Activated CD8-positive, alpha-beta memory T cell treated with anti-CD3 and anti-CD28 coated beads, Interleukin-2, amount 50 U/mL, for 24 hours (primary cell): Measurements from ENCODE around the gene PNPLA6.
A peak's percentile ranks its signal among the peaks of the same experiment; 100 is the strongest.
"Not testable (repeated sequence)": the region's sequence is repeated elsewhere in the genome, so short reads cannot be mapped to it uniquely, and the experiment has no call there.

ENCODE experiments used
- DNase-seq: peaks from one replicate; pipeline ENCODE4 v3.0.0-alpha.2; 2020; ENCODE audit errors: extremely low read depth

The PNPLA6 gene

DNA sequence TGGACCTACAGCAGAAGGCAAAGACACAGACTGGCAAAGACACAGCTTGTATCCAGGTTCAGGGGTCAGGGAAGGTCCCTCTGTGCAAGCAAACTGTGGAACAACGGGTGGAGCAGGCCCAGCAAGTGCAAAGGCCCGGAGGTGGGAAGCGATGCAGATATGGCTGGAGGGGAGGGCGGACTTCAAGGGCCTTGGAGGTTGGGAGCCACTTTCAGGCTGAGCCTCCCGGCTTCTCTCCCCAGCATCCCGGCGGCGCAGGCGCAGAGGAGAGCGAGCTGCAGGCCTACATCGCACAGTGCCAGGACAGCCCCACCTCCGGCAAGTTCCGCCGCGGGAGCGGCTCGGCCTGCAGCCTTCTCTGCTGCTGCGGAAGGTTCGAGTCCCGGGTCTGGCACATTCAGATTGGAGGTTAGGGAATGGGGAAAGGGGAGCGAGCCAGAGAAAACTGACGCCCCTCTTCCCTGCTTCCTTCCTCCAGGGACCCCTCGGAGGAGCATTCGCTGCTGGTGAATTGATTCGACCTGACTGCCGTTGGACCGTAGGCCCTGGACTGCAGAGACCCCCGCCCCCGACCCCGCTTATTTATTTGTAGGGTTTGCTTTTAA is 2.1 kb upstream of the PNPLA6 start:
- DNase-seq, result no peak

DNA sequence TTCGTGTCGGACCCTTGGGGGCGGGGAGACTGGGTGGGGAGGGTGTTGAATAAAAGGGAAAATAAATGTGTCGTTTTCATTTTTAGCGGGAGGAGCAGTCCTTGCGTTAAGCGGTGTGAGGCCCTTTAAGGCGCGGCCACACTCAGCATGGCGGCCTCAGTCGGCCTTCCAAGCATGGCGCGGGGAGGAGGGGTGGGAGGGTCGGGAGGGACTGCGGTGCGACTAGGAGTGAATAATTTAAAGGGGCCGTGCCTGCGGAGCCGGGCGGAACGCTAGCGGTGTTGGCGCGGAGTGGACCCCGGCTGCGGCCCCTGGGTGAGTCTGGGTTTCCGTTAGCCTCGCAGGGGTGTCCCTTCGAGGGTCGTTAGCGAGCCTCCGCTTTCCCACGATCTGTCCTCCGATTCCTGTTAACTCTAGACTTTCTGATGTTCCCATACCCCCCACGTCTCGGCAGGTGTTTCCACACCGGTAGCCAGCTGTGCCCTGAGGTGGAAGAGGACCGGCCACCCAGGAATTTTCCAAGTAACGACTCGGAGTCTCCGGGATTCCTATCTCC is 1.5 kb upstream of the PNPLA6 start:
- DNase-seq, result peak; percentile 61

- no peak for DNase-seq
Measured at GRCh38 chr19:7534531-7535046, 928 bp upstream of the PNPLA6 start.

DNA sequence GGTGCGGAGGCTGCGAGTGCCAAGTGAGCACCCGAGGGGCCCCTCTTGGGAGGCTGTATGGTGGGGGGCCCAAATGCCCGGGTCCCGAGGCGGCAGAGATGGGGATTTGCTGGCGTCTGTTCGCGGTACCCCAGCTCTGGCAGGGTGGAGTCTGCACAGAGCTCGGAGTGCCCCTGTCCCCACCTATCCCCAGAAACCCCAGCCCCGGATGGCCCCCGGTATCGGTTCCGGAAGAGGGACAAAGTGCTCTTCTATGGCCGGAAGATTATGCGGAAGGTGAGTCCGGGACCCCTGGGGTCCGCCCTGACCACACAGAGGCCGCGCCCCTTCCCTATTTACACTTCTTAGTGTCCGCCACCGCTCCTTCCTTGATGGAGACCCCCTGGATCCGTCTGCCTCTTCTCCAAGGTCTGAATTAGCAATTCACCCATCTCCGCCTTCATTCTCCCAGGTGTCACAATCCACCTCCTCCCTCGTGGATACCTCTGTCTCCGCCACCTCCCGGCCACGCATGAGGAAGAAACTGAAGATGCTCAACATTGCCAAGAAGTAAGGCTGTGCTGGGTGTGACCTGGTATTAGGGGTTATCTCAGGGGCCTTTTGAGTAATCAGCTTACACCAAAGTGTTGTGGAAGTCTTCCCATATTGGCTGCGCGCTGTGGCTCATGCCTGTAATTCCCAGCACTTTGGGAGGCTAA is 630 bp downstream of the PNPLA6 start:
- no peak for DNase-seq

GRCh38 chr19:7538990-7539389 is 3.5 kb downstream of the PNPLA6 start:
- not testable (repeated sequence) for DNase-seq

DNA sequence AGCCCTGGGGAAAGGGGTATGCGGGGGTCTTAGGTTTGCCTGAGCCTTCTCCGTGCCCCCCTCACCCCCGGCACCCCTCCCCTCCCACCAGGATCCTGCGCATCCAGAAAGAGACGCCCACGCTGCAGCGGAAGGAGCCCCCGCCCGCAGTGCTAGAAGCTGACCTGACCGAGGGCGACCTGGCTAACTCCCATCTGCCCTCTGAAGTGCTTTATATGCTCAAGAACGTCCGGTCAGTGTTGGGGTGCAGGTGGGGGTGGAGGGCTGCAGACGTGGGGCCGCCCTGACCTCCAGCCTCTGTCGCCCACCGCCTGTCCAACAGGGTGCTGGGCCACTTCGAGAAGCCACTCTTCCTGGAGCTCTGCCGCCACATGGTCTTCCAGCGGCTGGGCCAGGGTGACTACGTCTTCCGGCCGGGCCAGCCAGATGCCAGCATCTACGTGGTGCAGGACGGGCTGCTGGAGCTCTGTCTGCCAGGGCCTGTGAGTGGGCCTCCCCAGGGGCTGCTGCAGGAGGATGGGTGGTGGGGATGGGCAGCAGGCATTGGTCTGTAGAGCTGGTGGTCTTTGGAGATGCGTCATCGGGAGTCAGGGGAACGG is 4.4 kb downstream of the PNPLA6 start:
- DNase-seq, result no peak

GRCh38 chr19:7540761-7541474 is 5.4 kb downstream of the PNPLA6 start:
- DNase-seq, result no peak

- no peak for DNase-seq
Measured at GRCh38 chr19:7541475-7541824, 5.9 kb downstream of the PNPLA6 start.

DNA sequence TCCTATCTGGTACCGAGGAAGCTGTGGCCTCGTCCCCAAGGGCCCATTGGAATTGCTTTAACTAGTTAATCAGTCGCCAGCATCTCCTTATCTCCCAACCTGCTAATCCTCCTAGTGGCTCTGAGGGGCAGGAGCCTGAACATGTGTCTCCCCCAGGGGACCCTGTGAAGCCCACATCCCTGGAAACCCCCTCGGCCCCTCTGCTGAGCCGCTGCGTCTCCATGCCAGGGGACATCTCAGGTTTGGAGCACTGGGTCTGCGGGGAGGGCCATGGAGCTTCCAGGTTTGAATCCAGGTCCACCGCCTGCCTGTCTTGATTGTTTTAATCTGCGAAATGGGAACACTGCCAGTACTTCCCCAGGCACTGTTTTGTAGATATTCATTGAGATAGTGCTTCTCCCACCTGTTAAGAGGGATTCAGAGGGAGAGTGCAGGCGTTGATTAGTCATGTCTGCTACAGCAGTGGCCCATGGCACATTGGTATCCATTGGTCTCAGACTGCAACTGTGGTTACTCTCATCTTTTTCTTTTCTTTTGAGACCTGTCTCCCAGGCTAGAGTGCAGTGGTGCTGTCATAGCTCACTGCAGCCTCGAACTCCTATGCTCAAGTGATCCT is 6.4 kb downstream of the PNPLA6 start:
- DNase-seq, result no peak

DNA sequence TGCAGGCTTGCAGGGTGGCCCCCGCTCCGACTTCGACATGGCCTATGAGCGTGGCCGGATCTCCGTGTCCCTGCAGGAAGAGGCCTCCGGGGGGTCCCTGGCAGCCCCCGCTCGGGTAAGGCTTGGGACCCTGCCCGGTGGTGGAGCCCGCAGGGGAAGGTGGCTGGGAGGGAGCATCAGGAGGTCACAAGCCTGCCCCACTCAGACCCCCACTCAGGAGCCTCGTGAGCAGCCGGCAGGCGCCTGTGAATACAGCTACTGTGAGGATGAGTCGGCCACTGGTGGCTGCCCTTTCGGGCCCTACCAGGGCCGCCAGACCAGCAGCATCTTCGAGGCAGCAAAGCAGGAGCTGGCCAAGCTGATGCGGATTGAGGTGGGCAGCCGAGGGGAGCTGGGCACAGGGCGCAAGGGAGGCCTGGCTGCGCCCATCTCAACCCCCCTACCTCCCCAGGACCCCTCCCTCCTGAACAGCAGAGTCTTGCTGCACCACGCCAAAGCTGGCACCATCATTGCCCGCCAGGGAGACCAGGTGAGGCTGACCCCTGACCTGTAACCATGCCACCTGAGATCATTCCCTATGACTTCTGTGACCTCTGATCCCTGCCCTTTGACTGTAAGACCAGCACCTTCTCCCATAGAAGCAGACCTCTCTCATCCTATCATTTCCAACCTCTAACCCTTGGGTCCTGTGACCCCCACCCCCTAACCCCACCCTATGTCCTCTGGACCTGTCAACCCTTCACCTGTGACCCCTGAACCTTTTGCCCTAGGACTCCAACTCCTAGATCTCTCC is 7.2 kb downstream of the PNPLA6 start:
- DNase-seq, result no peak

DNA sequence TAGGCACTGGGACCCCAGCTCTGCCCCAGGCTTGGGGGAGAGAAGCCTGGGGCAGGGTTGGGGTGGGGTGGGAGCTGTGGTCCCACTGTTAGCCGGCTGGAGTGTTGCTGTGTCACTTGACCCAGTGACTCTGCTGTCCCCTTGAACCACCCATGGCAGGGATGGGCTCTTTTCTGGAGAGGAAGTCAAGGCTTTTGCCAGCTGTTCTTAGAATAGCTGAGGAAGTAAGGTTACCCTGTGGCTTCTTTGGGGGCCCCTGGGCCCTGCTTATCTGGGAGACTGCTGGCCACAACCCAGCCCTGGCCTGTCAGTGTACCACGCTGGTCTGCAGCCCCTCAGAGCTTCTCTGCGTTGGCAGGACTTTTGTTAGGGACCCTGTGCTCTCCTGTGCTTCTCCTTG is 9.1 kb downstream of the PNPLA6 start:
- DNase-seq, result no peak

DNA sequence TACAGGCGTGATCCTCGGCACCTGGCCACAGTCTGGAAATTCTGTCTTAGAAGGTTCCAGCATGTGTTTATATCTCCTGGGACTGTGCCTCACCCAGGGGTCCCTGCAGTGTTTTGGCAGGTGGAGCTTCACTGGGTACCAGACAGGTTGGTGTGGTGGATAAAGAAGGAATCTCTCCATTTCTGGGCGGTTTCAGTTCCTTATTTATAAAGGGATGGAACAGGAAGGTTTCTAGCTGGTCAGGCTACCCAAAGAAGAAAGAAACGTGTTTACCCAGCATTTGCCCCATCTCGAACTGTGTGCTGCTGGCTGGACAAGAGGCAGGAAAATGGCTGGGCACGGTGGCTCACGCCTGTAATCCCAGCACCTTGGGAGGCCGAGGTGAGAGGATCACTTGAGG is 9.8 kb downstream of the PNPLA6 start:
- DNase-seq, result no peak

DNA sequence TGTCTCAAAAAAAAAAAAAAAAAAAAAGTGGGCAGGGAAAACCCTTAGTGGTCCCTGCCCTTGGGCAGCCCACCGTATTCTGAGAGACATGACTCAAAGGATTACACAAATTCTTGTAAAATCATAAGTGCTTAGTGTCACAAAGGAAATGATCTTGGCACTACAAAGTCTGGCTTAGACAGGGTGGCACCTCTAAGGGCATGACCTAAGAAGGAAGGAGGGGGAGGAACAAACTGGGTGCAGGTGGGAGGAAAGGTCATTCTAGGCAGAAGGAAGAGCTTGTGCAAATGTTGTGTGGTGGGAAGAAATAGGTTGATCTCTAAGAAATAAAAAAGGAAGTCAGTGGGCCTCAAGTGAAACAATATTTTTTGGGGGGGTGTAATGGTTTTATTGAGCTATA is 10.4 kb downstream of the PNPLA6 start:
- DNase-seq, result no peak

DNA sequence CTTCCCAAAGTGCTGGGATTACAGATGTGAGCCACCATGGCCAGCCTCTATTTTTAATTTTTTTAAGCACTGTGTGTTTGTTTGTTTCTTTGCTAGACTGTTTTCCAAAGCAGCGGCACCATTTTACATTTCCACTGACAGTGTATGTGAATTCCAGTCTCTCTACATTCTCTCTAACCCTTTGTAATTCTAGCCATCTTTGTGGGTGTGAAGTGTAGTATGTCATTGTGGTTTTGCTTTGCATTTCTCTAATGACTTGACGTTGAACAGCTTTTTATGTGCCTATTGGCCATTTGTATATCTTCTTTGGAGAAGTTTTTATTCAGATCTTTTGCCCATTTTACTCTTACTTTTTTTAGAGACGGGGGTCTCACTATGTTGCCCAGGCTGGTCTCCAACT is 11.6 kb downstream of the PNPLA6 start:
- no peak for DNase-seq

- no peak for DNase-seq
Measured at GRCh38 chr19:7549429-7550148, 14.1 kb downstream of the PNPLA6 start.

- no peak for DNase-seq
Measured at GRCh38 chr19:7550169-7550770, 14.8 kb downstream of the PNPLA6 start.

DNA sequence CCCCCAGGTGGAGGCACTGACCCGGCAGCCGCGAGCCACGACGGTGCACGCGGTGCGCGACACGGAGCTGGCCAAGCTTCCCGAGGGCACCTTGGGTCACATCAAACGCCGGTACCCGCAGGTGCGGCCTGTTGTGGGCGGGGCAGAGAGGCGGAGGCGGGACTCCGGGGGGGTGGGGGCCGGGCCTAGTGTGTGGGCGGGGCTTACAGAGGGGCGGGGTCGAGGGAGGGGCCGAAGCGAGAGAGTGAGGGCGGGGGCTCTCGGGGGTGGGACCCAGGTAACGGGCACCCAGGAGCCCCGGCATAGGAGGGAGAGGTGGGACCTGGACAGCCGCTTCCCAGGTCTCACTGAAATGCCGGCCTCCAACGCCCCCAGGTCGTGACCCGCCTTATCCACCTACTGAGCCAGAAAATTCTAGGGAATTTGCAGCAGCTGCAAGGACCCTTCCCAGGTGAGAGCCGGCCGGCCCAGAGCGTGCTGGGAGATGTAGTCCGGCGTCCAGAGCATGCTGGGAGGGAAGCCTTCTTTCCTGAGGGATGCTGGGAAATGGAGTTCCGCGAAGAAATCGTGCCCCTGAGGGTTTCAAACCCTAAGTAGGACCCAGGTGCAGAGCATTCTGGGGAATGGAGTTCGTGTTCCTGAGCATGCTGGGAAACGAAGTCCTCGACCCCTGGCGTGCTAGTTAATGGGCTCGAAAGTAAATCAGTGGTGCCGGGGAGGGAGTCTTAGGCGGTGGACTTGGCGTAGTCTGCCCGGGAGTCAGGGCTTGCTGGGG is 15.7 kb downstream of the PNPLA6 start:
- DNase-seq, result no peak

DNA sequence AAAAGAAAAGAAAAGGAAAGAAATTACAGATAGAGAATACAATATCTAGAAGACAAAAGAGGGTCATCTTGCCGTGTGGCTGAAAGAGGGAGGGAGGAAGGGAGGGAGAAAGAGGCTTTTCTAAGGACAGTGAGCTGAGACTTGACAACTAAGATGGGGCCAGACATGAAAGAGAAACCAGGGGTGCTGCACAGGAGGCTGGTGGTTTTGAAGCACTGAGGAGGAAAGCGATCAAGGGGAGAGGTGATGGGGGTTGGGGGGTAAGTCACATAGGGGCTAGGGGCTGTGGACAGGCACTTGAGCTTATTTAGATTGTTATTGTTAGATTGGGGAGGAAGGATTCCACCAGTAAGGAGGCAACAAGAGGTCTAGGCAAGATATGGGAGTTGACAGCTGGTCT is 17.3 kb downstream of the PNPLA6 start:
- no peak for DNase-seq

DNA sequence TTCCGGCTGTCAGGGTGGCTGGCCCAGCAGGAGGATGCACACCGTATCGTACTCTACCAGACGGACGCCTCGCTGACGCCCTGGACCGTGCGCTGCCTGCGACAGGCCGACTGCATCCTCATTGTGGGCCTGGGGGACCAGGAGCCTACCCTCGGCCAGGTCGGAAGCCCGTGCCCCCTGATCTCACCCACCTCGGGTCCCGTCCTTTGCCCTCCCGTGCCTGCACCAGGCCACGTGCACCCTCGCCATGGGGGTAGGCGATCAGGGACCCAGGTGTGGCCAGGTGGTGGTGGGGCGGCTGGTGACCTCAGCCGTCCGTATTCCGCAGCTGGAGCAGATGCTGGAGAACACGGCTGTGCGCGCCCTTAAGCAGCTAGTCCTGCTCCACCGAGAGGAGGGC is 19.0 kb downstream of the PNPLA6 start:
- no peak for DNase-seq
